Heart left ventricle (tissue), 16 donors: ENCODE results near the gene HSPBP1. TPM values are rescaled to one million over a fixed set of nuclear protein-coding genes. Genes with fewer than 3 reads are reported as not detected.

Experiments used
- ATAC-seq, 4 donors: fragments of 200-7000 bp; cut with Tn5 transposase; one replicate each; pipeline ENCODE4 v1.9.1; 2020 to 2022; ENCODE audit warnings: moderate library complexity in 4 of 4, mild to moderate bottlenecking in 3 of 4, moderate number of reproducible peaks in 1 of 4
- DNase-seq, 5 donors: peaks; one replicate each; pipeline ENCODE4 v3.0.0-alpha.2; 2020
- H3K27ac ChIP-seq, 12 donors: fragments of 200-600 bp; sonication (generic) in 4 of 12; one replicate each; pipeline versions ENCODE4 v1.5.0 to v1.8.0; 2016 to 2022; ENCODE audit warnings: mild to moderate bottlenecking in 2 of 12
- H3K27me3 ChIP-seq, 9 donors: fragments of 200-600 bp; sonication (generic) in 2 of 9; one replicate each; pipeline versions ENCODE4 v1.5.1 to v1.8.0; 2016 to 2022; ENCODE audit warnings: mild to moderate bottlenecking in 3 of 9
- H3K36me3 ChIP-seq, 9 donors: fragments of 200-600 bp; sonication (generic) in 2 of 9; one replicate each; pipeline versions ENCODE4 v1.5.0 to v1.8.0; 2018 to 2022; ENCODE audit warnings: mild to moderate bottlenecking in 2 of 9
- H3K4me1 ChIP-seq, 12 donors: fragments of 200-600 bp; sonication (generic) in 4 of 12; one replicate each; pipeline versions ENCODE4 v1.5.0 to v1.8.0; 2016 to 2022; ENCODE audit warnings: mild to moderate bottlenecking in 3 of 12
- H3K4me3 ChIP-seq, 12 donors: fragments of 200-600 bp; sonication (generic) in 4 of 12; one replicate each; pipeline versions ENCODE4 v1.5.0 to v1.8.0; 2017 to 2022; ENCODE audit warnings: mild to moderate bottlenecking in 9 of 12, moderate library complexity in 4 of 12
- H3K9me3 ChIP-seq, 12 donors: fragments of 200-600 bp; sonication (generic) in 4 of 12; one replicate each; pipeline versions ENCODE4 v1.5.0 to v1.8.0; 2016 to 2022; ENCODE audit warnings: mild to moderate bottlenecking in 1 of 12
- CTCF ChIP-seq, 12 donors: fragments of 200-600 bp; sonication (generic) in 4 of 12; IDR thresholded peaks; one replicate each; pipeline versions ENCODE4 v1.5.0 to v1.8.0; 2018 to 2022; ENCODE audit warnings: antibody characterized with exemption in 12 of 12, mild to moderate bottlenecking in 5 of 12
- POLR2A ChIP-seq, 2 donors: fragments of 450-650 bp; IDR thresholded peaks; one replicate each; pipeline ENCODE4 v1.6.1; 2017; ENCODE audit warnings: antibody characterized with exemption in 2 of 2, mild to moderate bottlenecking in 2 of 2, moderate library complexity in 2 of 2
- WGBS, 4 donors: extraction: QIAGEN DNeasy Blood & Tissue Kit in 2 of 4; methylation state at CpG; one replicate each; pipeline versions ENCODE4 v1.1.5 to v1.1.7; 2013 to 2018; 5-methylcytosine and 5-hydroxymethylcytosine counted together
- intact Hi-C, 10 donors: fragments of 100-400 bp; cut with DNase I; formaldehyde crosslinking; loops; one replicate each; pipeline versions ENCODE4 v1.11.1 to v1.14.2; 2022
- polyA plus RNA-seq, 2 donors: library from polyadenylated mRNA; stranded (reverse); fragments of 200-250 nt; gene quantifications; one replicate each; pipeline ENCODE4 v1.2.3, GENCODE V29; 2013
- total RNA-seq, 9 donors: library from RNA; depleted of rRNA in 2 of 9; stranded (reverse); fragments of >200 nt in 2 of 9; fragmentation: NEBNext Ultra II Directional in 3 of 9; extraction: Animal tissue kit (Norgen Biotek cat#: 25700) in 3 of 9; gene quantifications; one replicate each; pipeline versions ENCODE4 v1.1.0 to v1.2.4, GENCODE V29; 2016 to 2023
- donor health status: ischemic (EF 13 %, LVEDD 7.1; RV severe dilation, severe dysfunction).
- donor health status: healthy with polysubstance abuse.
- donor health status: DM: no; HTN: yes; CAD: no.
- donor health status: DM: no; HTN: no; CAD: no.
- donor health status: ischemic (EF 25% LVEDD 6.9; RV normal size, moderate dysfunction).
- donor health status: ischemic (EF 25% LVEDD 5.7; RV mildly dilated, moderate dysfunction).
- donor health status: healthy.
- donor health status: DM: yes; HTN: yes; CAD: no.
- donor health status: ischemic (EF 35%, LVEDD 5.7; RV mildly dilated, moderate dysfunction).
- donor health status: nonischemic (EF 11% LVEDD 7.7; RV severe dilation, severe dysfunction).
- donor health status: DM: yes; HTN: yes; CAD: no.
- donor health status: PGD.
- donor health status: ischemic (EF 29% LVEDD 5.4; RV normal size, mild dysfunction).
- donor health status: nonischemic (EF 23%, LVEDD 6.1; RV moderate dilation, normal function).

The HSPBP1 gene
- total and polyA plus RNA-seq, 11 donors, result 25.7 to 76.0 (median 32.9) TPM

- Histone ChIP-seq H3K4me3 (no peak overlapping the region), H3K27me3 (no peaks in the 10 kb centered on the region), H3K36me3 (peaks cover 7 to 97% (median 76%) of the 10 kb centered on the region in 9 donors), H3K27ac (no peak overlapping the region), H3K4me1 (peaks cover 0 to 24% (median 8%) of the 10 kb centered on the region in 12 donors), H3K9me3 (no peaks in the 10 kb centered on the region)
- intact Hi-C loops, result no loop called here
- peak in 1 of 5 donors; percentile 54 for DNase-seq
- TF ChIP-seq POLR2A (IDR thresholded peaks at IDR 0.05) (no peak), CTCF (IDR thresholded peaks at IDR 0.05) (no peak)
- ATAC-seq, result no peak
- 87 to 92% (median 91%) methylated on average over 28 to 30 of the region's 30 CpGs for WGBS, 4 donors
Observed at GRCh38 chr19:55231391-55232285, 48.3 kb downstream of the HSPBP1 start.

GRCh38 chr19:55230780-55231179, 49.1 kb downstream of the HSPBP1 start:
- Histone ChIP-seq H3K4me1 (peaks cover 0 to 24% (median 8%) of the 10 kb centered on the region in 12 donors), H3K27ac (no peak overlapping the region), H3K36me3 (peaks cover 4 to 94% (median 67%) of the 10 kb centered on the region in 9 donors), H3K9me3 (no peaks in the 10 kb centered on the region), H3K27me3 (no peaks in the 10 kb centered on the region), H3K4me3 (no peak overlapping the region)
- ATAC-seq (no peak), DNase-seq (peak in 1 of 5 donors; percentile 18)
- intact Hi-C loops, result no loop called here
- 88 to 94% (median 90%) methylated on average over 2 to 13 of the region's 13 CpGs for WGBS, 4 donors
- TF ChIP-seq CTCF (IDR thresholded peaks at IDR 0.05) (no peak), POLR2A (IDR thresholded peaks at IDR 0.05) (no peak)

GRCh38 chr19:55230329-55230728, 49.6 kb downstream of the HSPBP1 start:
- TF ChIP-seq POLR2A (IDR thresholded peaks at IDR 0.05) (no peak), CTCF (IDR thresholded peaks at IDR 0.05) (no peak)
- Histone ChIP-seq H3K27ac (no peak overlapping the region), H3K36me3 (peaks cover 4 to 90% (median 66%) of the 10 kb centered on the region in 9 donors), H3K9me3 (no peaks in the 10 kb centered on the region), H3K27me3 (no peaks in the 10 kb centered on the region), H3K4me1 (peaks cover 0 to 24% (median 8%) of the 10 kb centered on the region in 12 donors), H3K4me3 (no peak overlapping the region)
- whole genome bisulfite sequencing, 4 donors, result 60 to 89% (median 83%) methylated on average over 2 to 13 of the region's 13 CpGs
- ATAC-seq (no peak), DNase-seq (peak in 1 of 5 donors; percentile 20)
- intact Hi-C loops, result no loop called here

- WGBS, 4 donors, result 78 to 92% (median 89%) methylated on average over 15 to 17 of the region's 17 CpGs
- H3K9me3 ChIP-seq, result no peaks in the 10 kb centered on the region
- H3K36me3 ChIP-seq, result peaks cover 4 to 85% (median 62%) of the 10 kb centered on the region in 9 donors
- intact Hi-C loops, result no loop called here
- TF ChIP-seq POLR2A (IDR thresholded peaks at IDR 0.05) (no peak), CTCF (IDR thresholded peaks at IDR 0.05) (no peak)
- no peak overlapping the region for H3K27ac ChIP-seq
- no peaks in the 10 kb centered on the region for H3K27me3 ChIP-seq
- no peak for ATAC-seq
- peaks cover 0 to 24% (median 8%) of the 10 kb centered on the region in 12 donors for H3K4me1 ChIP-seq
- H3K4me3 ChIP-seq, result no peak overlapping the region
- DNase-seq, result peak in 1 of 5 donors; percentile 14
Observed at GRCh38 chr19:55229789-55230182, 50.1 kb downstream of the HSPBP1 start.
